DOHH2 (cell line): Measurements from ENCODE around the gene HSPG2.
"Not testable (repeated sequence)": the region's sequence is repeated elsewhere in the genome, so short reads cannot be mapped to it uniquely, and the experiment has no call there.

ENCODE experiments used
- CTCF ChIP-seq: fragments of 200-600 bp; sonication (generic); IDR thresholded peaks from one replicate; pipeline ENCODE4 v1.5.1; 2014; ENCODE audit warnings: antibody characterized with exemption, mild to moderate bottlenecking, low read depth, low read length; ENCODE audit not compliant: poor library complexity, severe bottlenecking
- EZH2phosphoT487 ChIP-seq: fragments of 200-600 bp; sonication (generic); IDR thresholded peaks from 2 replicates; pipeline ENCODE4 v1.6.1; 2017; ENCODE audit warnings: borderline replicate concordance, mild to moderate bottlenecking, antibody characterized with exemption, low read length, moderate library complexity, mixed read lengths

- TF ChIP-seq CTCF, EZH2phosphoT487: not testable (repeated sequence)
These were observed 39.7 kb upstream of the HSPG2 start, which contains the start of gene CELA3B for GRCh38 chr1:21976703-21977239.
